H1 (cell line): Measurements from ENCODE around the gene RERE. TPM values are rescaled to one million over a fixed set of nuclear protein-coding genes. Genes with fewer than 3 reads are reported as not detected.

ENCODE experiments used
- ATF2 ChIP-seq: IDR thresholded peaks from 2 replicates; pipeline ENCODE4 v1.6.1; 2012; ENCODE audit warnings: low read length, inconsistent platforms
- CBX5 ChIP-seq: fragments of 300-800, 300-1000 bp; sonication (generic); IDR thresholded peaks from 2 replicates; pipeline ENCODE4 v1.7.1; 2016; ENCODE audit warnings: antibody characterized with exemption, low read length, low read depth
- CBX8 ChIP-seq: fragments of 300-800, 300-1000 bp; sonication (generic); IDR thresholded peaks from 2 replicates; pipeline ENCODE4 v1.7.1; 2016; ENCODE audit warnings: low read depth, low read length, borderline replicate concordance
- SAP30 ChIP-seq: fragments of 300-600 bp; sonication (generic); IDR thresholded peaks from 2 replicates; pipeline ENCODE4 v1.7.1; 2012; ENCODE audit warnings: low read length, moderate library complexity, mild to moderate bottlenecking, inconsistent platforms; ENCODE audit not compliant: insufficient read depth, insufficient replicate concordance
- TCF12 ChIP-seq: IDR thresholded peaks from 2 replicates; pipeline ENCODE4 v1.6.1; 2011; ENCODE audit warnings: low read depth, mild to moderate bottlenecking, low read length
- polyA plus RNA-seq, 7 experiments: library from polyadenylated mRNA; depleted of rRNA in 3 of 7; stranded (reverse) in 5 of 7; unstranded in 2 of 7; fragments of >200 nt in 5 of 7; fragments of 200-250 nt in 2 of 7; gene quantifications; 1 replicate in 5 of 7; 2 replicates in 1 of 7; 4 replicates in 1 of 7; pipeline versions ENCODE4 v1.2.1 to v1.2.3, GENCODE V29; 2011 to 2013; ENCODE audit warnings: missing spikeins in 2 of 7, mixed read lengths in 2 of 7
- total RNA-seq: library from RNA; stranded (reverse); fragmentation: NEBNext Ultra II Directional; extraction: Animal tissue kit (Norgen Biotek cat#: 25700); gene quantifications from 2 replicates; pipeline ENCODE4 v1.2.1, GENCODE V29; 2021

RERE gene
- total and polyA plus RNA-seq, 2 of the 8 experiments (the other 6 are each of a cell fraction or from before 2014, with no cell fraction given) = 15.3 to 142 TPM

GRCh38 chr1:8541961-8542521, 275.4 kb downstream of the RERE start (continued):
- TF ChIP-seq CBX5 (no peak), CBX8 (no peak), ATF2 (no peak), TCF12 (no peak), SAP30 (no peak)
